OCI-LY1 (cell line): ENCODE data around the gene NEK2.
"Not testable (repeated sequence)": the region's sequence is repeated elsewhere in the genome, so short reads cannot be mapped to it uniquely, and the experiment has no call there.

Experiments used
- H2AFZ ChIP-seq: fragments of 200-600 bp; sonication (generic), shearing (Covaris generic); 2 replicates; pipeline ENCODE4 v1.6.0; 2014; ENCODE audit warnings: antibody characterized with exemption, mild to moderate bottlenecking, low read length
- H3F3A ChIP-seq: fragments of 200-600 bp; sonication (generic), shearing (Covaris generic); 2 replicates; pipeline ENCODE4 v1.6.0; 2014; ENCODE audit warnings: mild to moderate bottlenecking, antibody characterized with exemption, low read length, moderate library complexity; ENCODE audit not compliant: insufficient read depth
- H3K27ac ChIP-seq: fragments of 200-600 bp; sonication (generic); 2 replicates; pipeline ENCODE4 v1.5.1; 2014; ENCODE audit warnings: low read length, mixed run types, mild to moderate bottlenecking, low read depth; ENCODE audit not compliant: poor library complexity, severe bottlenecking
- H3K27me3 ChIP-seq: fragments of 200-600 bp; sonication (generic); 2 replicates; pipeline ENCODE4 v1.6.0; 2014; ENCODE audit warnings: antibody characterized with exemption, mild to moderate bottlenecking, low read length, moderate library complexity; ENCODE audit not compliant: insufficient read depth
- H3K36me3 ChIP-seq: fragments of 200-600 bp; sonication (generic); 2 replicates; pipeline ENCODE4 v1.6.1; 2014; ENCODE audit warnings: mild to moderate bottlenecking, antibody characterized with exemption, low read length, moderate library complexity, mixed read lengths; ENCODE audit not compliant: insufficient read depth
- H3K4me1 ChIP-seq: fragments of 200-600 bp; sonication (generic); 2 replicates; pipeline ENCODE4 v1.5.1; 2014; ENCODE audit warnings: mild to moderate bottlenecking, low read length, moderate library complexity; ENCODE audit not compliant: insufficient read depth, severe bottlenecking
- H3K4me2 ChIP-seq: fragments of 200-600 bp; sonication (generic), shearing (Covaris generic); 2 replicates; pipeline ENCODE4 v1.6.1; 2014; ENCODE audit warnings: low read length
- H3K4me3 ChIP-seq: fragments of 200-600 bp; sonication (generic); 2 replicates; pipeline ENCODE4 v1.5.1; 2014; ENCODE audit warnings: low read length, low read depth, mild to moderate bottlenecking, mixed read lengths; ENCODE audit not compliant: poor library complexity, severe bottlenecking
- H3K79me2 ChIP-seq: fragments of 200-600 bp; shearing (Covaris generic); 2 replicates; pipeline ENCODE4 v1.6.1; 2016; ENCODE audit warnings: mixed run types, low read length, mixed read lengths; ENCODE audit not compliant: insufficient read depth
- H3K9ac ChIP-seq: fragments of 200-600 bp; sonication (generic), shearing (Covaris generic); 2 replicates; pipeline ENCODE4 v1.6.1; 2014; ENCODE audit warnings: mild to moderate bottlenecking, low read length, mixed read lengths
- H3K9me2 ChIP-seq: fragments of 200-600 bp; sonication (generic), shearing (Covaris generic); 2 replicates; pipeline ENCODE4 v1.6.1; 2014; ENCODE audit warnings: low read depth, mild to moderate bottlenecking, low read length, mixed read lengths
- H3K9me3 ChIP-seq: fragments of 200-600 bp; shearing (Covaris generic); 2 replicates; pipeline ENCODE4 v1.6.1; 2014; ENCODE audit warnings: low read length, mixed read lengths
- H4K20me1 ChIP-seq: fragments of 200-600 bp; sonication (generic), shearing (Covaris generic); 2 replicates; pipeline ENCODE4 v1.6.0; 2016; ENCODE audit warnings: mild to moderate bottlenecking, low read length; ENCODE audit not compliant: insufficient read depth
- EZH2 ChIP-seq: fragments of 200-600 bp; sonication (generic), shearing (Covaris generic); IDR thresholded peaks from 2 replicates; pipeline ENCODE4 v1.8.0; 2017; ENCODE audit warnings: borderline replicate concordance, mixed run types, mild to moderate bottlenecking, antibody characterized with exemption, low read length, moderate library complexity, mixed read lengths
- TF ChIP-seq, protein P1 (sequence below): fragments of 200-600 bp; sonication (generic), shearing (Covaris generic); IDR thresholded peaks from 2 replicates; pipeline ENCODE4 v1.5.1; 2017; ENCODE audit warnings: mild to moderate bottlenecking, antibody characterized with exemption, low read length, moderate library complexity, mixed read lengths

Gene NEK2

DNA sequence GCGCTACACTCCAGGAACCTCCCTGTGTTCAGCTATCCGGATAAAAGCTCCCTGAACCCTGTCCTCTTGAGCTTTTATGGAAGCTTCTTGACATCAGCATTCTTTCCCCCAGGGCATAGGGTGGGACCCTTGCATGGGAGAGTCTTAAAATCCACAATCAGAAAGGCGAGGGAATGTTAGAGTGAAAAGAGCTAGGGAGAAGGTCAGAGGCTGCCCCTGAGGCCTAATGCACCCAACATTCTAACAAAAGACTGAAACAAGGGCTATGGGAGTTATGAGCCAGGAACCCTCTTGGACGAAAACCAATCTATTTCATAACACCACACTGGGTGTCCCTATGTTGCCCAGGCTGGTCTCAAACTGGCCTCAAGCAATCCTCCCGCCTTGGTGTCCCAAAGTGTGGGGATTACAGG, 36.7 kb downstream of the NEK2 start:
- Histone ChIP-seq H3K36me3 (no peaks in the 10 kb centered on the region), H3K4me3 (no peak overlapping the region), H3K27me3 (no peaks in the 10 kb centered on the region), H3K27ac (no peak overlapping the region), H3K9ac (no peak overlapping the region), H4K20me1 (no peaks in the 10 kb centered on the region), H3K4me2 (no peak overlapping the region), H3K79me2 (no peaks in the 10 kb centered on the region), H3K9me3 (no peaks in the 10 kb centered on the region), H2AFZ (no peak overlapping the region), H3F3A (no peaks in the 10 kb centered on the region), H3K4me1 (peaks cover 5% of the 10 kb centered on the region), H3K9me2 (no peaks in the 10 kb centered on the region)
- TF ChIP-seq, protein P1, sequence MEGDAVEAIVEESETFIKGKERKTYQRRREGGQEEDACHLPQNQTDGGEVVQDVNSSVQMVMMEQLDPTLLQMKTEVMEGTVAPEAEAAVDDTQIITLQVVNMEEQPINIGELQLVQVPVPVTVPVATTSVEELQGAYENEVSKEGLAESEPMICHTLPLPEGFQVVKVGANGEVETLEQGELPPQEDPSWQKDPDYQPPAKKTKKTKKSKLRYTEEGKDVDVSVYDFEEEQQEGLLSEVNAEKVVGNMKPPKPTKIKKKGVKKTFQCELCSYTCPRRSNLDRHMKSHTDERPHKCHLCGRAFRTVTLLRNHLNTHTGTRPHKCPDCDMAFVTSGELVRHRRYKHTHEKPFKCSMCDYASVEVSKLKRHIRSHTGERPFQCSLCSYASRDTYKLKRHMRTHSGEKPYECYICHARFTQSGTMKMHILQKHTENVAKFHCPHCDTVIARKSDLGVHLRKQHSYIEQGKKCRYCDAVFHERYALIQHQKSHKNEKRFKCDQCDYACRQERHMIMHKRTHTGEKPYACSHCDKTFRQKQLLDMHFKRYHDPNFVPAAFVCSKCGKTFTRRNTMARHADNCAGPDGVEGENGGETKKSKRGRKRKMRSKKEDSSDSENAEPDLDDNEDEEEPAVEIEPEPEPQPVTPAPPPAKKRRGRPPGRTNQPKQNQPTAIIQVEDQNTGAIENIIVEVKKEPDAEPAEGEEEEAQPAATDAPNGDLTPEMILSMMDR: no peak
- TF ChIP-seq EZH2: no peak

DNA sequence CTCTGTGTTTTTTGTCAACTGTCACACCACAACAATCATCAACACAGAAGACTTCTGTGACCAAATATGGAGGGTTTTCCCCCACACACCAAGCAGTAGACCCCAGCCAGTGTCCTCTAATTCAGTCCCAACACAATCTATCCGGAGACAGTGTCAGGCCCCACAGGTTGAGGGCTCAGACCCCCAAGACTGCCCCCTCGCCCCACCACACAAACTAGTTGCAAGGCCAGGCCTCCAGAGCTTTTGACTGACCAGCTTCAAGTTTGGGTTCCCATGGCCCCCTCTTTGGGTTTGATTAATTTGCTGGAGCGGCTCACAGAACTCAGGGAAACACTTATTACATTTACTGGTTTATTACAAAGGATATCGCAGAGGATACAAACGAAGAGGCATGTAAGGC, 37.2 kb downstream of the NEK2 start:
- no peaks in the 10 kb centered on the region for H3K36me3 ChIP-seq
- H3K9ac ChIP-seq: no peak overlapping the region
- H3K79me2 ChIP-seq: no peaks in the 10 kb centered on the region
- no peak overlapping the region for H3K27ac ChIP-seq
- H3K27me3 ChIP-seq: no peaks in the 10 kb centered on the region
- no peak overlapping the region for H3K4me2 ChIP-seq
- H3K9me2 ChIP-seq: no peaks in the 10 kb centered on the region
- no peaks in the 10 kb centered on the region for H3K9me3 ChIP-seq
- TF ChIP-seq, protein P1: no peak
- TF ChIP-seq EZH2: no peak
- no peaks in the 10 kb centered on the region for H3F3A ChIP-seq
- no peak overlapping the region for H3K4me3 ChIP-seq
- H3K4me1 ChIP-seq: peaks cover under 1% of the 10 kb centered on the region
- no peaks in the 10 kb centered on the region for H4K20me1 ChIP-seq
- no peak overlapping the region for H2AFZ ChIP-seq

DNA sequence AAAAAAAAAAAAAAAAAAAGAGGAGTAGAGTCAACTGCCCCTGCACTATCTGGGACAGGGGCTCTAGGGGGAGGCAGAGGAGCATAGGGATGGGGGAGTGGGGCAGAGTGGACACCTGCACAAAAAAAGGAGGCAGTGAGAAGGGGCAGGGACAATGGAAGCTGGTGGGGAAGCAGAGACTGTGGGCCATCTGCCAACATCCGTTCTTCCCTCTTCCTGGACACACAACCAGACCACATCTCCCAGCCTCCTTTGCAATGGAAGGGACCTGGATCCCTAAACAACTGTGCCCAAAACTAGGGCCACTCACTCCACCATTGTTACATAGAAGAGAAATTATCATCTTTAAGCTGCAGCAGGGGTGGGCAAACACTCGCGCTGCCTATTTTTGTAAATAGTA, 38.4 kb downstream of the NEK2 start:
- Histone ChIP-seq H3K4me3 (no peak overlapping the region), H3K4me2 (no peak overlapping the region), H3K4me1 (no peaks in the 10 kb centered on the region), H3K27ac (no peak overlapping the region), H4K20me1 (no peaks in the 10 kb centered on the region), H3K9me2 (no peaks in the 10 kb centered on the region), H3K9me3 (no peaks in the 10 kb centered on the region), H3K9ac (no peak overlapping the region), H3K36me3 (no peaks in the 10 kb centered on the region), H2AFZ (no peak overlapping the region), H3K27me3 (no peaks in the 10 kb centered on the region), H3F3A (no peaks in the 10 kb centered on the region), H3K79me2 (no peaks in the 10 kb centered on the region)
- TF ChIP-seq, protein P1: no peak
- TF ChIP-seq EZH2: no peak

DNA sequence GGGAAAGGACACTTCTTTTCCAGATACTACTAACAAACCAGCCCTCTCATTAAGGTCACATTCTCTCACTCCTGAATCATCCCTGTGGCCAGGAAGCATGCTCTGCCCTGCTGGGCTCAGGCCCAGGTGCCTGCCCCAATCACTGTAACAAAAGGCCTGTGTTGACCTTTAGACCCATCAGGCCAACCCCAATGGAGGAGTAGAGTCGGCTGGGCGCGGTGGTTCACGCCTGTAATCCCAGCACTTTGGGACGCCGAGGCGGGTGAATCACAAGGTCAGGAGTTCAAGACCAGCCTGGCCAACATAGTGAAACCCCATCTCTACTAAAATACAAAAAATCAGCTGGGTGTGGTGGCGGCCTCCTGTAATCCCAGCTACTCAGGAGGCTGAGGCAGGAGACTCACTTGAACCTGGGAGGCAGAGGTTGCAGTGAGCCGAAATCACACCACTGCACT, 38.8 kb downstream of the NEK2 start:
- H3K9me3 ChIP-seq, H3K79me2 ChIP-seq, H3F3A ChIP-seq, H3K4me3 ChIP-seq, H2AFZ ChIP-seq, H3K9ac ChIP-seq, H4K20me1 ChIP-seq, H3K36me3 ChIP-seq, H3K27ac ChIP-seq, H3K27me3 ChIP-seq, H3K9me2 ChIP-seq, H3K4me1 ChIP-seq, H3K4me2 ChIP-seq: not testable (repeated sequence)
